H1 (cell line): ENCODE data around the gene TMEM273. TPM values are rescaled to one million over a fixed set of nuclear protein-coding genes. Genes with fewer than 3 reads are reported as not detected.

Experiments
- CTCF ChIA-PET: fragments of 300-600 bp; sonication (Branson Sonifier 250); formaldehyde crosslinking; loops from one replicate; lab custom pipeline; 2021; ENCODE audit not compliant: partially characterized antibody; lab: Charles Lee
- POLR2A ChIA-PET: fragments of 300-600 bp; sonication (Branson Sonifier 250); formaldehyde crosslinking; loops from one replicate; lab custom pipeline; 2021; ENCODE audit warnings: inconsistent platforms; ENCODE audit not compliant: partially characterized antibody; lab: Charles Lee
- DNase-seq, 2 experiments: peaks; one replicate each; pipeline versions ENCODE4 v3.0.0 to v3.0.0-alpha.2; 2010 to 2022; ENCODE audit warnings: low spot score in 2 of 2, low read depth in 1 of 2, mixed read lengths in 1 of 2
- FAIRE-seq: peaks from 2 replicates; lab custom pipeline; 2011; peaks lifted over from hg19 to GRCh38; lab: Jason Lieb, UNC
- H2AFZ ChIP-seq: 2 replicates; pipeline ENCODE4 v1.8.1; 2012; ENCODE audit warnings: low read length, inconsistent platforms
- H2AK5ac ChIP-seq: 2 replicates; pipeline ENCODE4 v1.6.1; 2013; ENCODE audit warnings: low read depth, low read length
- H2BK120ac ChIP-seq: replicated peaks from 2 replicates; pipeline ENCODE3; 2013; ENCODE audit warnings: low read depth, low read length, inconsistent platforms
- H2BK12ac ChIP-seq: 2 replicates; pipeline ENCODE4 v1.6.1; 2013; ENCODE audit warnings: low read depth, low read length
- H2BK15ac ChIP-seq: 2 replicates; pipeline ENCODE4 v1.6.1; 2013; ENCODE audit warnings: low read length
- H2BK20ac ChIP-seq: 2 replicates; pipeline ENCODE4 v1.6.1; 2013; ENCODE audit warnings: low read length
- H2BK5ac ChIP-seq: 2 replicates; pipeline ENCODE4 v1.6.1; 2013; ENCODE audit warnings: low read depth, low read length
- H3K14ac ChIP-seq: 2 replicates; pipeline ENCODE4 v1.6.1; 2013; ENCODE audit warnings: inconsistent platforms; ENCODE audit not compliant: insufficient read length
- H3K18ac ChIP-seq: 2 replicates; pipeline ENCODE4 v1.6.1; 2013; ENCODE audit warnings: low read length; ENCODE audit errors: extremely low read depth
- H3K23ac ChIP-seq: 2 replicates; pipeline ENCODE4 v1.6.1; 2013; ENCODE audit warnings: inconsistent platforms; ENCODE audit not compliant: insufficient read length
- H3K23me2 ChIP-seq: 2 replicates; pipeline ENCODE4 v1.6.1; 2013; ENCODE audit warnings: low read depth, low read length
- H3K27ac ChIP-seq: 2 replicates; pipeline ENCODE4 v1.6.1; 2011; ENCODE audit warnings: low read depth, low read length, inconsistent platforms
- H3K27me3 ChIP-seq, 4 experiments: replicated peaks in 1 of 4; 1 replicate in 1 of 4; 2 replicates in 3 of 4; pipeline versions ENCODE4 v1.6.1 to v1.8.1; 2011 to 2013; ENCODE audit warnings: low read length in 3 of 4, mild to moderate bottlenecking in 3 of 4, inconsistent platforms in 2 of 4, mixed read lengths in 2 of 4, moderate library complexity in 1 of 4; ENCODE audit not compliant: control insufficient read depth in 3 of 4, insufficient read depth in 3 of 4; ENCODE audit errors: extremely low read depth in 1 of 4
- H3K36me3 ChIP-seq, 4 experiments: 2 replicates each; pipeline versions ENCODE4 v1.6.1 to v1.8.1; 2011 to 2013; ENCODE audit warnings: mild to moderate bottlenecking in 4 of 4, low read length in 3 of 4, moderate library complexity in 2 of 4, control low read depth in 1 of 4, inconsistent platforms in 1 of 4; ENCODE audit not compliant: insufficient read depth in 4 of 4, control insufficient read depth in 2 of 4
- H3K4ac ChIP-seq: replicated peaks from 2 replicates; pipeline ENCODE3; 2013; ENCODE audit warnings: low read length, low read depth, mixed read lengths, inconsistent platforms; ENCODE audit not compliant: insufficient read length
- H3K4me1 ChIP-seq, 4 experiments: replicated peaks in 1 of 4; 1 replicate in 1 of 4; 2 replicates in 3 of 4; pipeline versions ENCODE4 v1.6.1 to v1.8.1; 2011 to 2013; ENCODE audit warnings: low read length in 3 of 4, inconsistent platforms in 2 of 4, mixed read lengths in 1 of 4; ENCODE audit not compliant: insufficient read depth in 4 of 4, control insufficient read depth in 3 of 4
- H3K4me2 ChIP-seq, 2 experiments: 2 replicates each; pipeline versions ENCODE4 v1.6.1 to v1.8.1; 2011 to 2013; ENCODE audit warnings: low read depth in 2 of 2, low read length in 2 of 2, control low read depth in 1 of 2, inconsistent platforms in 1 of 2, mild to moderate bottlenecking in 1 of 2; ENCODE audit not compliant: insufficient read depth in 1 of 2
- H3K4me3 ChIP-seq, 4 experiments: fragments of 200-600, 300-600 bp in 1 of 4; sonication (generic), shearing (Covaris generic), sonication (Bioruptor Twin) in 1 of 4; 2 replicates each; pipeline versions ENCODE4 v1.5.1 to v1.8.1; 2011 to 2016; ENCODE audit warnings: low read length in 4 of 4, low read depth in 3 of 4, control low read depth in 2 of 4, inconsistent platforms in 2 of 4, mild to moderate bottlenecking in 2 of 4, mixed read lengths in 1 of 4, moderate library complexity in 1 of 4; ENCODE audit not compliant: insufficient read depth in 2 of 4; ENCODE audit errors: extremely low read depth in 1 of 4
- H3K56ac ChIP-seq: replicated peaks from 2 replicates; pipeline ENCODE3; 2013; ENCODE audit warnings: low read depth, mild to moderate bottlenecking, mixed read lengths, low read length, inconsistent platforms; ENCODE audit not compliant: insufficient read length
- H3K79me1 ChIP-seq: 2 replicates; pipeline ENCODE4 v1.6.1; 2013; ENCODE audit warnings: low read depth, low read length, control low read depth
- H3K79me2 ChIP-seq, 2 experiments: 2 replicates each; pipeline versions ENCODE4 v1.6.1 to v1.8.1; 2012 to 2013; ENCODE audit warnings: low read length in 2 of 2, mild to moderate bottlenecking in 2 of 2, inconsistent platforms in 1 of 2; ENCODE audit not compliant: insufficient read depth in 2 of 2, control insufficient read depth in 1 of 2
- H3K9ac ChIP-seq, 4 experiments: replicated peaks in 1 of 4; 1 replicate in 1 of 4; 2 replicates in 3 of 4; pipeline versions ENCODE4 v1.6.1 to v1.8.1; 2011 to 2013; ENCODE audit warnings: low read depth in 3 of 4, low read length in 3 of 4, control low read depth in 2 of 4, mild to moderate bottlenecking in 2 of 4, moderate library complexity in 2 of 4, inconsistent platforms in 1 of 4; ENCODE audit errors: extremely low read depth in 1 of 4
- H3K9me3 ChIP-seq, 2 experiments: 2 replicates each; pipeline versions ENCODE4 v1.6.1 to v1.8.1; 2012 to 2013; ENCODE audit warnings: mild to moderate bottlenecking in 2 of 2, moderate library complexity in 2 of 2, control low read depth in 1 of 2, inconsistent platforms in 1 of 2, low read depth in 1 of 2, low read length in 1 of 2, mixed read lengths in 1 of 2; ENCODE audit not compliant: insufficient read depth in 2 of 2
- H4K20me1 ChIP-seq, 2 experiments: replicated peaks in 1 of 2; 2 replicates each; pipeline versions ENCODE3 to v1.8.1; 2011 to 2013; ENCODE audit warnings: inconsistent platforms in 2 of 2, low read length in 2 of 2, mild to moderate bottlenecking in 1 of 2; ENCODE audit not compliant: insufficient read depth in 2 of 2, control insufficient read depth in 1 of 2
- H4K5ac ChIP-seq: 2 replicates; pipeline ENCODE4 v1.6.1; 2013; ENCODE audit warnings: low read length, low read depth, mixed read lengths, inconsistent platforms; ENCODE audit not compliant: insufficient read length
- H4K8ac ChIP-seq: 2 replicates; pipeline ENCODE4 v1.8.0; 2013; ENCODE audit warnings: mild to moderate bottlenecking, moderate library complexity, low read length, inconsistent platforms; ENCODE audit not compliant: insufficient read depth; ENCODE audit errors: extremely low read depth
- H4K91ac ChIP-seq: replicated peaks from 2 replicates; pipeline ENCODE3; 2013; ENCODE audit warnings: low read length, mixed read lengths, inconsistent platforms; ENCODE audit not compliant: insufficient read length
- BACH1 ChIP-seq: IDR thresholded peaks from 2 replicates; pipeline ENCODE4 v1.6.1; 2012; ENCODE audit warnings: low read length, improper control_type of control experiment
- BCL11A ChIP-seq, 2 experiments: IDR thresholded peaks; one replicate each; pipeline ENCODE4 v1.6.1; 2011; ENCODE audit warnings: low read depth in 2 of 2, low read length in 2 of 2, mild to moderate bottlenecking in 2 of 2
- HDAC2 ChIP-seq, 2 experiments: fragments of 300-600 bp in 1 of 2; sonication (generic) in 1 of 2; IDR thresholded peaks; 2 replicates each; pipeline ENCODE4 v1.6.1; 2011 to 2012; ENCODE audit warnings: low read depth in 2 of 2, low read length in 2 of 2, mild to moderate bottlenecking in 2 of 2, moderate library complexity in 2 of 2, borderline replicate concordance in 1 of 2, inconsistent platforms in 1 of 2
- JUN ChIP-seq: IDR thresholded peaks from 2 replicates; pipeline ENCODE4 v1.6.1; 2011; ENCODE audit warnings: low read depth, mild to moderate bottlenecking, improper control_type of control experiment, low read length
- MAFK ChIP-seq: IDR thresholded peaks from 2 replicates; pipeline ENCODE4 v1.6.1; 2012; ENCODE audit warnings: low read depth, mild to moderate bottlenecking, improper control_type of control experiment, low read length
- RBBP5 ChIP-seq: IDR thresholded peaks from 2 replicates; pipeline ENCODE4 v1.7.1; 2012; ENCODE audit warnings: low read depth, mild to moderate bottlenecking, inconsistent platforms, low read length, moderate library complexity, borderline replicate concordance
- RXRA ChIP-seq: IDR thresholded peaks from 2 replicates; pipeline ENCODE4 v1.6.1; 2011; ENCODE audit warnings: low read depth, mild to moderate bottlenecking, low read length, moderate library complexity; ENCODE audit not compliant: insufficient read depth
- SAP30 ChIP-seq: fragments of 300-600 bp; sonication (generic); IDR thresholded peaks from 2 replicates; pipeline ENCODE4 v1.7.1; 2012; ENCODE audit warnings: low read length, moderate library complexity, mild to moderate bottlenecking, inconsistent platforms; ENCODE audit not compliant: insufficient read depth, insufficient replicate concordance
- SIN3A ChIP-seq, 2 experiments: IDR thresholded peaks in 1 of 2; conservative IDR thresholded peaks in 1 of 2; 2 replicates each; pipeline ENCODE4 v1.6.1; 2011 to 2012; ENCODE audit warnings: low read length in 2 of 2, improper control_type of control experiment in 1 of 2, low read depth in 1 of 2, mild to moderate bottlenecking in 1 of 2
- SIX5 ChIP-seq: IDR thresholded peaks from 2 replicates; pipeline ENCODE4 v1.6.1; 2011; ENCODE audit warnings: mild to moderate bottlenecking, low read depth, low read length
- WGBS, 2 experiments: shearing (Covaris generic) in 1 of 2; methylation state at CpG; one replicate each; pipeline versions ENCODE4 v1.1.6 to v1.1.7; 2013 to 2015; ENCODE audit warnings: low lambda C conversion rate in 2 of 2, mixed read lengths in 2 of 2, inconsistent platforms in 1 of 2, low coverage in 1 of 2, missing lambda C conversion rate in 1 of 2; ENCODE audit not compliant: insufficient replicate concordance in 2 of 2, insufficient coverage in 1 of 2, insufficient read length in 1 of 2; ENCODE audit errors: extremely low coverage in 1 of 2, missing lambda C conversion rate in 1 of 2; 5-methylcytosine and 5-hydroxymethylcytosine counted together
- polyA plus RNA-seq, 7 experiments: library from polyadenylated mRNA; depleted of rRNA in 3 of 7; stranded (reverse) in 5 of 7; unstranded in 2 of 7; fragments of >200 nt in 5 of 7; fragments of 200-250 nt in 2 of 7; gene quantifications; 1 replicate in 5 of 7; 2 replicates in 1 of 7; 4 replicates in 1 of 7; pipeline versions ENCODE4 v1.2.1 to v1.2.3, GENCODE V29; 2011 to 2013; ENCODE audit warnings: missing spikeins in 2 of 7, mixed read lengths in 2 of 7
- total RNA-seq: library from RNA; stranded (reverse); fragmentation: NEBNext Ultra II Directional; extraction: Animal tissue kit (Norgen Biotek cat#: 25700); gene quantifications from 2 replicates; pipeline ENCODE4 v1.2.1, GENCODE V29; 2021

TMEM273 gene
- total and polyA plus RNA-seq, 2 of the 8 experiments (the other 6 are each of a cell fraction or from before 2014, with no cell fraction given), result not detected

DNA sequence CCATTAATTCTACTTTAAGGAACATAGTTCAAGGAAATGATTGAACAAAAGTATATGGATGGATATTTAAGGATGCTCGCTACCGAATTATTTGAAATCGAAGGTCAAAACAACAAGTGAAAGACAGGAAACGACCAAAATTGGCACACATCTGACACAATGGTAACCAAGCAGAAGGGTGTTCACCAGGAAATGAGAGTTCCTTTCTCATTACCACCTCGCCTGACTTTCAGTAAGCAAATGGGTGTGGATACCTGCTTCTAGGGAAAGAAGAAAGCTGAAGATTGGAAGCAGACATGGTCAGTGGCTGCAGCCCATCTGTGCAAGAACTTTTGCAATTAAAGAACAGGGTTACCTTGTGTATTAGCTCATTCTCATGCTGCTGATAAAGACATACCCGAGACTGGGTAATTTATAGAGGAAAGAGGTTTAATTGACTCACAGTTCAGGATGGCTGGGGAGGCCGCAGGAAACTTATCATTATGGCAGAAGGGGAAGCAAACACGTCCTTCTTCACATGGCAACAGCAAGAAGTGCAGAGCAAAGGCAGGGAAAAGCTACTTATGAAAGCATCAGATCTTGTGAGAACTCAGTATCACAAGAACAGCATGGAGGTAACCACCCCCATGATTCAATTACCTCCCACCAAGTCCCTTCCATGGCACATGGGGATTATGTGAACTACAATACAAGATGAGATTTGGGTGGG, 6.2 kb upstream of the TMEM273 start:
- no peak overlapping the region for H2BK15ac ChIP-seq
- H3K23ac ChIP-seq, result no peak overlapping the region
- no peak overlapping the region for H4K8ac ChIP-seq
- no peak overlapping the region for H3K4ac ChIP-seq
- no peak overlapping the region for H2AK5ac ChIP-seq
- H2BK20ac ChIP-seq, result no peak overlapping the region
- H3K27ac ChIP-seq, result no peak overlapping the region
- WGBS, 2 experiments, result 87% methylated on average over 8 of the region's 8 CpGs; no CpG with 5 or more reads in 1 of the 2 experiments
- H2BK5ac ChIP-seq, result no peak overlapping the region
- no peak overlapping the region for H3K18ac ChIP-seq
- 0 out of 2 replicates have a peak overlapping the region, but pooled peaks have one; percentile 79 for H2AFZ ChIP-seq
- no peak overlapping the region for H4K91ac ChIP-seq
- H3K36me3 ChIP-seq, result no peaks in the 10 kb centered on the region
- no peak overlapping the region for H4K5ac ChIP-seq
- H3K4me3 ChIP-seq, result no peak overlapping the region
- H4K20me1 ChIP-seq, result no peaks in the 10 kb centered on the region
- no peaks in the 10 kb centered on the region for H3K27me3 ChIP-seq
- POLR2A ChIA-PET, result no interaction called here
- H3K14ac ChIP-seq, result no peak overlapping the region
- H3K79me2 ChIP-seq, result no peaks in the 10 kb centered on the region
- no peak overlapping the region for H3K56ac ChIP-seq
- H3K79me1 ChIP-seq, result no peaks in the 10 kb centered on the region
- H3K9ac ChIP-seq, result no peak overlapping the region
- no peak overlapping the region for H2BK12ac ChIP-seq
- H3K4me1 ChIP-seq, result no peaks in the 10 kb centered on the region
- no peak overlapping the region for H3K4me2 ChIP-seq
- no peaks in the 10 kb centered on the region for H3K9me3 ChIP-seq
- CTCF ChIA-PET, result no interaction called here
- H2BK120ac ChIP-seq, result no peak overlapping the region
- no peak for FAIRE-seq
- H3K23me2 ChIP-seq, result no peaks in the 10 kb centered on the region
- no peak for DNase-seq
- no peak for TF ChIP-seq MAFK
- TF ChIP-seq HDAC2 (IDR thresholded peaks at IDR 0.05; ENCODE audit: borderline replicate concordance in 1 of 2, low read depth in 2 of 2, low read length in 2 of 2), result no peak
- no peak for TF ChIP-seq RXRA
- no peak for TF ChIP-seq BCL11A (IDR thresholded peaks at IDR 0.05; ENCODE audit: low read depth in 2 of 2, low read length in 2 of 2)
- no peak for TF ChIP-seq JUN
- no peak for TF ChIP-seq SIX5
- TF ChIP-seq BACH1, result no peak
- no peak for TF ChIP-seq SIN3A (conservative IDR thresholded peaks at IDR 0.05 in 1 of 2, IDR thresholded peaks at IDR 0.05 in 1 of 2; ENCODE audit: low read depth in 1 of 2, low read length in 2 of 2)
- TF ChIP-seq SAP30, result no peak
- TF ChIP-seq RBBP5, result no peak
